ENCODE measurements around the gene KRTAP4-11.
"Not testable (repeated sequence)": the region's sequence is repeated elsewhere in the genome, so short reads cannot be mapped to it uniquely, and the experiment has no call there.

The KRTAP4-11 gene

DNA sequence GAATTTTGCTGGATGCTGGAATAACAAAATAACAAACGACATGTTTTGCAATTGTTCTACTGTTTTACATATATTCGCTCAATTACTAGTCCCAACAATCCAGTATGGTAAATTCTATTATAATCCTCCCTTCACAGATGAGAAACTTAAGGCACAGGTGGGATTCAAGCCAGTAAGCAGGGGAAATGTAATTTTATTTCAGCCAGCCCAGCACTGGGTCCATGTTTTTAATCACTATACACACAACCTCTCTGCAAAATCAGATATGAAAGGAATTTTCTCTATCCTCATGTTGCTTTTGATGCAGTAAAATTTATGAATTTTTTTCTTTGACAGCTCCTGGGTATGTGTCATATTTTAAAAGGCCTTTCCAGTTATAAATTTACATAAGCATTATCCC, 27.1 kb upstream of the KRTAP4-11 start:
- no peaks in the 10 kb centered on the region for H3K79me2 ChIP-seq
- H3K27me3 ChIP-seq (ENCODE audit: control insufficient read depth, insufficient read depth, low read length): no peaks in the 10 kb centered on the region
- H3K4me2 ChIP-seq (ENCODE audit: low read length): no peak overlapping the region
- TF ChIP-seq, protein P1, sequence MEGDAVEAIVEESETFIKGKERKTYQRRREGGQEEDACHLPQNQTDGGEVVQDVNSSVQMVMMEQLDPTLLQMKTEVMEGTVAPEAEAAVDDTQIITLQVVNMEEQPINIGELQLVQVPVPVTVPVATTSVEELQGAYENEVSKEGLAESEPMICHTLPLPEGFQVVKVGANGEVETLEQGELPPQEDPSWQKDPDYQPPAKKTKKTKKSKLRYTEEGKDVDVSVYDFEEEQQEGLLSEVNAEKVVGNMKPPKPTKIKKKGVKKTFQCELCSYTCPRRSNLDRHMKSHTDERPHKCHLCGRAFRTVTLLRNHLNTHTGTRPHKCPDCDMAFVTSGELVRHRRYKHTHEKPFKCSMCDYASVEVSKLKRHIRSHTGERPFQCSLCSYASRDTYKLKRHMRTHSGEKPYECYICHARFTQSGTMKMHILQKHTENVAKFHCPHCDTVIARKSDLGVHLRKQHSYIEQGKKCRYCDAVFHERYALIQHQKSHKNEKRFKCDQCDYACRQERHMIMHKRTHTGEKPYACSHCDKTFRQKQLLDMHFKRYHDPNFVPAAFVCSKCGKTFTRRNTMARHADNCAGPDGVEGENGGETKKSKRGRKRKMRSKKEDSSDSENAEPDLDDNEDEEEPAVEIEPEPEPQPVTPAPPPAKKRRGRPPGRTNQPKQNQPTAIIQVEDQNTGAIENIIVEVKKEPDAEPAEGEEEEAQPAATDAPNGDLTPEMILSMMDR (IDR thresholded peaks at IDR 0.05): no peak
- H3K4me3 ChIP-seq (ENCODE audit: low read depth, low read length): no peak overlapping the region
- H3K9me3 ChIP-seq (ENCODE audit: control insufficient read depth, low read length): no peaks in the 10 kb centered on the region
- H3K9ac ChIP-seq: no peak overlapping the region
- H3K36me3 ChIP-seq (ENCODE audit: control insufficient read depth, insufficient read depth, low read length): no peaks in the 10 kb centered on the region
- H3K4me1 ChIP-seq: no peaks in the 10 kb centered on the region
- no peak overlapping the region for H3K27ac ChIP-seq
- no peak overlapping the region for H2AFZ ChIP-seq

DNA sequence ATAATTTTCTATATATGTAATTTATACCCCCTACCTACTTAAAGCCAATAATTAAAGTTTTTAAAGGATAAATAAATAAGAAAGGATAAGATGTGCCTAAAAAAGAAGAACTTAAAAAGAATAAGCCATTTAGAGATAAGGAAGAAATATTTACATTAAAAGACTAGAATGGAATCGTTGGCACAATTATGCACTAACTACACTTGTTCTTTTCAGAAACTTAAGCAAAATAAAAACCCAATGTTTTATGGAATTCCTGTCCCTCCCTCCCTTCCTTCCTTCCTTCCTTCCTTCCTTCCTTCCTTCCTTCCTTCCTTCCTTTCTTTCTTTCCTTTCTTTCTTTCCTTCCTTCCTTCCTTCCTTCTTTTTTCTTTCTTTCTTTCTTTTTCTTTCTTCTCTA, 26.7 kb upstream of the KRTAP4-11 start:
- Histone ChIP-seq H3K79me2 (no peaks in the 10 kb centered on the region), H3K36me3 (ENCODE audit: control insufficient read depth, insufficient read depth, low read length) (no peaks in the 10 kb centered on the region), H3K27me3 (ENCODE audit: control insufficient read depth, insufficient read depth, low read length) (no peaks in the 10 kb centered on the region), H3K4me3 (ENCODE audit: low read depth, low read length) (no peak overlapping the region), H3K9ac (no peak overlapping the region), H2AFZ (no peak overlapping the region), H3K9me3 (ENCODE audit: control insufficient read depth, low read length) (no peaks in the 10 kb centered on the region), H3K4me2 (ENCODE audit: low read length) (no peak overlapping the region), H3K27ac (no peak overlapping the region), H3K4me1 (no peaks in the 10 kb centered on the region)
- TF ChIP-seq, protein P1 (IDR thresholded peaks at IDR 0.05): no peak

DNA sequence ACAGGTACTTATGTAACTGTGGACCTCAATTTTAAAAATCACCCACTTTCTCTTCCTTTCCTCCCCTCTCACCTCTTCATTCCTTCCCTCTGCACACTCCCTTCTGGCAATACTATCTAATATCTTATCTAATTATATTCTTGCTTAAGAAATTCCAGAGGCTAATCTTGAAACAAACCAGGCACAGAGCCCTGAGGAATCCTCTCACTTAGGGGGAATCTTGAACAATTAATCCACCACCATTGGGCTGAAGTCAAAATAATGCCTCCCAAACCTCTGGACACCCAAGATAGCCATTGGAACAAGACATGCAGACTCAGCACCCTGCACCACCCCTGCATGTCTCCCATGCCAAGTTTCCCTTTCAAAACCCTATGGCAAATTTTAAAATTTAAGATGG, 23.2 kb upstream of the KRTAP4-11 start:
- no peak overlapping the region for H2AFZ ChIP-seq
- no peaks in the 10 kb centered on the region for H3K9me3 ChIP-seq (ENCODE audit: control insufficient read depth, low read length)
- no peaks in the 10 kb centered on the region for H3K79me2 ChIP-seq
- H3K36me3 ChIP-seq (ENCODE audit: control insufficient read depth, insufficient read depth, low read length): no peaks in the 10 kb centered on the region
- H3K9ac ChIP-seq: no peak overlapping the region
- H3K4me2 ChIP-seq (ENCODE audit: low read length): no peak overlapping the region
- no peak overlapping the region for H3K27ac ChIP-seq
- TF ChIP-seq, protein P1 (IDR thresholded peaks at IDR 0.05): no peak
- H3K4me3 ChIP-seq (ENCODE audit: low read depth, low read length): no peak overlapping the region
- no peaks in the 10 kb centered on the region for H3K4me1 ChIP-seq
- no peaks in the 10 kb centered on the region for H3K27me3 ChIP-seq (ENCODE audit: control insufficient read depth, insufficient read depth, low read length)

DNA sequence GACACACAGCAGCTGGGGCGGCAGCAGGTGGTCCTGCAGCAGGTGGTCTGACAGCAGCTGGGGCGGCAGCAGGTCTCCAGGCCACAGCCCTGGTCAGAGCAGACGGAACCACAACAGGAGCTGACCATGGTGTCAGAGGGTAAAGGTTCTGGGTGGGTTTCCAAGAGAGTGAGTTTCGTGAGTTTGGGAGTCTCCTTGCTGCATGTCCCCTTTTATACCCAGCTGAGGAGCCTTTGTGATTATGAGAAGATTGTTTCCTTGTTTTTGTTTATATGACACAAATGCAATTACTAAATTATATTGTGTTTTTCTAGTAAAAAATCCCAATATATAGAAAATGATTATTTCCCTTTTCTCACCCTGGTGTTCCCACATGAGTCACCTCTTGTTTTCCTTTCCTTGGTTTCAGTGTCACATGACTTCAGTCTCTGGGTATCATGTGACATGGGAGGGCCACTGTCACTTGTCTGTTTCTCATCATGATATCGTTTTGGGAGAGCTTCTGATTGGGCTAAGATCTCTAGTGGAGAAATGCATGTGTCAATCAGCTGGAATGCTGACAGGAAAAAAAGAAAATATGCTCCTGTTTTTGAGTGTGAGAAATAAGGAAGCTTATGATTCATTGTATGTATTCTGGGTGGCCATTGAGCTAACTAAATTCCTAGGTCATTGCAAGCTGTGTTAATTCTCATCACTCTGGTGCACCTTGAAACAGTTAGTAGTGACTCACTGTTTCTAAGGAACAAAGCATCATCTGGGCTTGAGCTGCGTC, 22.4 kb upstream of the KRTAP4-11 start, which contains the start of gene KRTAP4-6:
Gene KRTAP4-6, minus strand, starts transcription at position 185 of the 772 bp plus-strand sequence. Its CDS starts 57 bp downstream, at position 128.
- TF ChIP-seq, protein P1 (IDR thresholded peaks at IDR 0.05): no peak
- Histone ChIP-seq H2AFZ (no peak within 1 kb of the TSS), H3K79me2 (no peaks in the 10 kb centered on the region), H3K27me3 (ENCODE audit: control insufficient read depth, insufficient read depth, low read length) (no peaks in the 10 kb centered on the region), H3K4me1 (no peaks in the 10 kb centered on the region), H3K4me2 (ENCODE audit: low read length) (no peak within 1 kb of the TSS), H3K27ac (no peak within 1 kb of the TSS), H3K9ac (no peak within 1 kb of the TSS), H3K9me3 (ENCODE audit: control insufficient read depth, low read length) (no peaks in the 10 kb centered on the region), H3K4me3 (ENCODE audit: low read depth, low read length) (no peak within 1 kb of the TSS), H3K36me3 (ENCODE audit: control insufficient read depth, insufficient read depth, low read length) (no peaks in the 10 kb centered on the region)

DNA sequence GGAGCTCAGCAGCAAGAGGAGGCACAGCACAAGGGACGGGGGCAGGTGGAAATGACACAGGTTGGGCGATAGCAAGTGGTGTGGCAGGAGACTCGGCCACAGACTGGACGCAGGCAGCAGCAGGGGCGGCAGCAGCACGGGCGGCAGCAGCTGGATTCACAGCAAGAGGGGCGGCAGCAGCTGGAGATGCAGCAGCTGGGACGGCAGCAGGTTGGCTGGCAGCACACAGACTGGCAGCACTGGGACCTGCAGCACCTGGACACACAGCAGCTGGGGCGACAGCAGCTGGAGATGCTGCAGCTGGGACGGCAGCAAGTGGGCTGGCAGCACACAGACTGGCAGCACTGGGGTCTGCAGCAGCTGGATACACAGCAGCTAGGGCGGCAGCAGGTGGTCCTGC, 21.7 kb upstream of the KRTAP4-11 start:
- not testable (repeated sequence) for H2AFZ ChIP-seq; H3K36me3 ChIP-seq (ENCODE audit: control insufficient read depth, insufficient read depth, low read length); H3K27ac ChIP-seq; H3K79me2 ChIP-seq; H3K4me3 ChIP-seq (ENCODE audit: low read depth, low read length); H3K9me3 ChIP-seq (ENCODE audit: control insufficient read depth, low read length); H3K27me3 ChIP-seq (ENCODE audit: control insufficient read depth, insufficient read depth, low read length); H3K9ac ChIP-seq; H3K4me1 ChIP-seq; H3K4me2 ChIP-seq (ENCODE audit: low read length)

Data from parathyroid adenoma (tissue), 2 donors.